Heart left ventricle (tissue), 13 donors: Measurements from ENCODE around the gene CEP350.

Experiments
- CTCF ChIP-seq, 12 donors: fragments of 200-600 bp; sonication (generic) in 4 of 12; IDR thresholded peaks; one replicate each; pipeline versions ENCODE4 v1.5.0 to v1.8.0; 2018 to 2022; ENCODE audit warnings: antibody characterized with exemption in 12 of 12, mild to moderate bottlenecking in 5 of 12
- POLR2A ChIP-seq, 2 donors: fragments of 450-650 bp; IDR thresholded peaks; one replicate each; pipeline ENCODE4 v1.6.1; 2017; ENCODE audit warnings: antibody characterized with exemption in 2 of 2, mild to moderate bottlenecking in 2 of 2, moderate library complexity in 2 of 2
- donor health status: ischemic (EF 13 %, LVEDD 7.1; RV severe dilation, severe dysfunction).
- donor health status: DM: no; HTN: yes; CAD: no.
- donor health status: DM: no; HTN: no; CAD: no.
- donor health status: ischemic (EF 25% LVEDD 6.9; RV normal size, moderate dysfunction).
- donor health status: ischemic (EF 25% LVEDD 5.7; RV mildly dilated, moderate dysfunction).
- donor health status: ischemic (EF 35%, LVEDD 5.7; RV mildly dilated, moderate dysfunction).
- donor health status: nonischemic (EF 11% LVEDD 7.7; RV severe dilation, severe dysfunction).
- donor health status: DM: yes; HTN: yes; CAD: no.
- donor health status: PGD.
- donor health status: ischemic (EF 29% LVEDD 5.4; RV normal size, mild dysfunction).
- donor health status: nonischemic (EF 23%, LVEDD 6.1; RV moderate dilation, normal function).

DNA sequence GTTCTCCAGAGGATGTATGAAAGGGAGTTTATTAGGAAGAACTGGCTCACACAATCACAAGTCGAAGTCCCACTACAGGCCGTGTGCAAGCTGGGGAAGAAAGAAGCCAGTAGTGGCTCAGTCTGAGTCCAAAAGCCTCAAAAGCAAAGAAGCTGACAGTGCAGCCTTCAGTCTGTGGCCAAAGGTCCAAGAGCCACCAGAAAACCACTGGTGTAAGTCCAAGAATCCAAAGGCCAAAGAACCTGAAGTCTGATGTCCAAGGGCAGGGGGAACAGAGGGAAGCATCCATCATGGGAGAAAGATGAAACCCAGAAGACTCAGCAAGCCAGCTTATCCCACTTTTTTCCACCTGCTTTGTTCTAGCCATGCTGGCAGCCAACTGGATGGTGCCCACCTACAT is 21.4 kb upstream of the CEP350 start:
- TF ChIP-seq CTCF (IDR thresholded peaks at IDR 0.05) (no peak), POLR2A (IDR thresholded peaks at IDR 0.05) (no peak)
